Bronchial epithelial cell (primary cell): ENCODE measurements around the gene ZNF101. TPM values are rescaled to one million over a fixed set of nuclear protein-coding genes. Genes with fewer than 3 reads are reported as not detected.
A peak's percentile ranks its signal among the peaks of the same experiment; 100 is the strongest.
"Not testable (repeated sequence)": the region's sequence is repeated elsewhere in the genome, so short reads cannot be mapped to it uniquely, and the experiment has no call there.

ENCODE experiments used
- DNase-seq: peaks from one replicate; pipeline ENCODE4 v3.0.0-alpha.2; 2010; ENCODE audit warnings: low read depth
- FAIRE-seq: peaks from 2 replicates; lab custom pipeline; 2011; peaks lifted over from hg19 to GRCh38; lab: Jason Lieb, UNC
- H3K27me3 ChIP-seq: 2 replicates; pipeline ENCODE4 v1.5.1; 2011; ENCODE audit warnings: low read length; ENCODE audit not compliant: control insufficient read depth, insufficient read depth
- H3K36me3 ChIP-seq: 2 replicates; pipeline ENCODE4 v1.5.1; 2011; ENCODE audit warnings: low read length; ENCODE audit not compliant: control insufficient read depth, insufficient read depth
- H3K4me3 ChIP-seq: 2 replicates; pipeline ENCODE4 v1.5.1; 2011; ENCODE audit warnings: mild to moderate bottlenecking, low read depth, low read length, control low read depth
- total RNA-seq: library from RNA; depleted of rRNA; stranded (reverse); fragments of >200 nt; gene quantifications from 2 replicates; pipeline ENCODE4 v1.2.1, GENCODE V29; 2014
- TF ChIP-seq, protein P1 (sequence below): IDR thresholded peaks from 2 replicates; pipeline ENCODE4 v1.5.1; 2011; ENCODE audit warnings: mild to moderate bottlenecking, moderate library complexity, low read length, control low read depth, inconsistent platforms; ENCODE audit not compliant: insufficient read depth, severe bottlenecking

ZNF101 gene
- total RNA-seq, 1 donor from 2014 or later = 8.7 TPM

DNA sequence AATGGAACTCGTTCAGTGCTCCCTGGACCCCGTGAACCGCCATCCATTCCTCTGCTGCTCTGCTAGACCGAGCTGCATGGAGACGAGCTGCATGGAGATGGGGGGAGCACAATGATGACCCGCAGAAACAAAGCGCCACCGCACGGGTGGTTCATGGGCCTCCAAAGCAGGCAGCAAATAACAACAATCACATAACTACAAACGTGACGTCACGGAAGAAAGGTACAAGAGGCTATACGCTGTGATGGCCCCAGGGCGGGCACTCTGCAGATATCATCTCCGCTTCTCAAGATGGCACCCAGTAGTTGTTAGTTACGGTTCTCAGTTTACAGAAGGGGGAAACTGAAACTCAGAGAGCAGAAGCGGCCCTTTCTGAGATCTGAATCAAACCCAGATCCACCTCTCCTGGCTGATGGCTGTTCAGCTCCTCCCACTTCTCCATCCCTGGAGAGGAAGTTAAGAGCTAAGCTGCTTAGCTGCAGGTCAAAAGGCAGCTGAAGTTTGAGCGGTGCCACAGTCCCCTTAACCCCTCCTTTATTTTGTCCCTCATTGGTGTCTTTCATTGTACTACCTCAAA is 6.9 kb upstream of the ZNF101 start:
- no peak for FAIRE-seq
- TF ChIP-seq, protein P1, sequence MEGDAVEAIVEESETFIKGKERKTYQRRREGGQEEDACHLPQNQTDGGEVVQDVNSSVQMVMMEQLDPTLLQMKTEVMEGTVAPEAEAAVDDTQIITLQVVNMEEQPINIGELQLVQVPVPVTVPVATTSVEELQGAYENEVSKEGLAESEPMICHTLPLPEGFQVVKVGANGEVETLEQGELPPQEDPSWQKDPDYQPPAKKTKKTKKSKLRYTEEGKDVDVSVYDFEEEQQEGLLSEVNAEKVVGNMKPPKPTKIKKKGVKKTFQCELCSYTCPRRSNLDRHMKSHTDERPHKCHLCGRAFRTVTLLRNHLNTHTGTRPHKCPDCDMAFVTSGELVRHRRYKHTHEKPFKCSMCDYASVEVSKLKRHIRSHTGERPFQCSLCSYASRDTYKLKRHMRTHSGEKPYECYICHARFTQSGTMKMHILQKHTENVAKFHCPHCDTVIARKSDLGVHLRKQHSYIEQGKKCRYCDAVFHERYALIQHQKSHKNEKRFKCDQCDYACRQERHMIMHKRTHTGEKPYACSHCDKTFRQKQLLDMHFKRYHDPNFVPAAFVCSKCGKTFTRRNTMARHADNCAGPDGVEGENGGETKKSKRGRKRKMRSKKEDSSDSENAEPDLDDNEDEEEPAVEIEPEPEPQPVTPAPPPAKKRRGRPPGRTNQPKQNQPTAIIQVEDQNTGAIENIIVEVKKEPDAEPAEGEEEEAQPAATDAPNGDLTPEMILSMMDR = no peak
- Histone ChIP-seq H3K36me3 (peaks cover 24% of the 10 kb centered on the region), H3K4me3 (no peak overlapping the region), H3K27me3 (no peaks in the 10 kb centered on the region)
- no peak for DNase-seq

DNA sequence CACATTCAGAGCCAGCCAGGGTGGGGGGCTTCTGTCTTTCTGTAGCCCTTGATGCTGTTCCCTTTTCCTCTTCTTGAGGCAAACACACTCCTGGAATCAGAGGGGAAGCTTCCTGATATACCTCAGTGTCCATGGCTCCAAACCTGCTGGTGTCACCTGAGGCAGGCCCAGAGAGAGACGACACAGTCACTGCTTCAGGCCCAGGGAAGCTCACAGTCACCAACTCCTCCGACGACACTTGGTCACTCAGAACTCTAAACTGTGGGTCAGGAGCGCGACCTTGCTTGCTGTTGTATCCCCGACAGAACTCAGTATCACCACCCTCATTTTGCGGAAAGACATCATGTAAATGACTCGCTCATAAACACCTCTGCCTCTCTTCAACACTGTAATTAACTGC is 6.3 kb upstream of the ZNF101 start:
- peak overlapping the region; percentile 86 for H3K4me3 ChIP-seq
- TF ChIP-seq, protein P1 = no peak
- FAIRE-seq (no peak), DNase-seq (no peak)
- peaks cover 21% of the 10 kb centered on the region for H3K36me3 ChIP-seq
- no peaks in the 10 kb centered on the region for H3K27me3 ChIP-seq

DNA sequence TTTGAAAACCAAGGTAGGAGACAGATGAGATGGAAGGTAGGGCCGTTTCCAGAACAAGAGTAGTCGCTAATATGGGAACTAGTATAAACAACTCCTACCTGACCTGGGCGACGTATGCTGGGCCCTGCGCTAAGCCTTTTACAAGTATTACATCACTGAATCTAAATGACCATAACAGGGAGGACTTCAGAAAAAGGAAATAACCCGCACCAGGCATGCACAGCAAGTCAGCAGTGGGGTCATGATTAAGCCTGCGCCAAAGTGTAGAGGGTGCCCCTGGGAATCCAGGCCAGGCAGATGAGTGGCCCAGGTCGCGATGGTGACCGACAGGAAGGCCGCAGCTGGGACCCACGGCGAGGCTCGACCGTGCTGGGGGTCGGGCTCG is 5.8 kb upstream of the ZNF101 start:
- Histone ChIP-seq H3K27me3 (no peaks in the 10 kb centered on the region), H3K4me3 (peak overlapping the region; percentile 86), H3K36me3 (peaks cover 18% of the 10 kb centered on the region)
- TF ChIP-seq, protein P1 = no peak
- no peak for DNase-seq
- FAIRE-seq = no peak

DNA sequence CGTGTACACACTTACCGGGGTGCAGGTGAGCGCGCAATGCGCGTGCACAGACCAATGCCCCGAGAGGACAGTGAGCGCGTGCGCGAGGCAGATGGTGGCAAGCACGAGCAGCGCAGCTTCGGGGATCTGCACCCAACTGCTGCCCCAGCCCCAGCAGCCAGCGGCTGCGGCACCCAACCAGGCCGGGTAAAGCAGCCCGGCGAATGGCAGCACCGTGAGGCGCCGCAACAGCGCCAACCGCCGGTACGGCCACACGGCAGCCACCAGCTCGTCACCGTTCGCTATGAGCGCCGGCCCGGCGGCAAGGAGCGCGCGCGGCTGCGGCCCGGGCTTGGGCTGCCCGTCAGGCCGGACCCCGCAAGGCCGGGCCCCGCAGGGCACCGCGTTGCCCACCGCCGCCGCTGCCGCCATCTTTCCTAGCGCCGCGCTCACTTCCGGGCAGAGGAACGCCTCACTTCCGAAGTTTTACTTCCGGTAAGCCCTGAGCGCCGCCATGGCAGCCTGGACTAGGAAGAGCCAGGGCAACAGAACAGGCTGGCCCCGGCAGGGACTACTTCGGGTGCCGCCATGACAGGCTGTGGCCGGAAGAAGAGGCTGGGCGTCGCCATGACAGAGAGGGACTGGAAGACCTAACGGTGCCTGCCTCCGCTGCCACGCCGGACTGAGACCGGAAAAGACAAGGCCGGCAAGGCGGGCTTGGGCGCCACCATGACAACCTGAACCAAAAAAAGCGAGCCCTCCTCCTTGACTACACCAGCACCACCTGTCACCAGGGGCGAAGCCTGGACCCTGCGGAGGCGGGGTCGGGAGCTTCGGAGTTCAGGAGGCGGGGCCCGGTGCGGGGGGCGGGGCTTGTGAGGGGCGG is 5.2 kb upstream of the ZNF101 start, which contains the start of gene ATP13A1:
Gene ATP13A1 (minus strand): TSS at position 421 of the 865 bp plus-strand sequence. CDS start 10 bp downstream, at position 411.
- Histone ChIP-seq H3K27me3 (no peaks in the 10 kb centered on the region), H3K36me3 (peaks cover 12% of the 10 kb centered on the region), H3K4me3 (peak within 1 kb of the TSS; percentile 86)
- TF ChIP-seq, protein P1 = peak; percentile 36
- DNase-seq (peak; percentile 94), FAIRE-seq (no peak)

DNA sequence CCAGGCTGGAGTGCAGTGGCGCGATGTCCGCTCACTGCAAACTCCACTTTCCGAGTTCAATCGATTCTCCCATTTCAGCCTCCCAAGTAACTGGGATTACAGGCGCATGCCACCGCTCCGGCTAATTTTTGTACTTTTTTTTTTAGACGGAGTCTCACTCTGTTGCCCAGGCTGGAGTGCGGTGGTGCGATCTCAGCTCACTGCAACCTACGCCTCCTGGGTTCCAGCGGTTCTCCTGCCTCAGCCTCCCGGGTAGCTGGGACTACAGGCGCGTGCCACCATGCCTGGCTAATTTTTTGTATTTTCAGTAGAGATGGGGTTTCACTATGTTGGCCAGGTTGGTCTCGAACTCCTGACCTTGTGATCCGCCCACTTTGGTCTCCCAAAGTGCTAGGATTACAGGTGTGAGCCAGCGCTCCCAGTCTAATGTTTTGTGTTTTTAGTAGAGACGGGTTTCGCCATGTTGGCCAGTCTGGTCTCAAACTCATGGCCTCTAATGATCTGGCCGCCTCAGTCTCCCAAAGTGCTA is 3.2 kb upstream of the ZNF101 start:
- FAIRE-seq, DNase-seq: not testable (repeated sequence)

DNA sequence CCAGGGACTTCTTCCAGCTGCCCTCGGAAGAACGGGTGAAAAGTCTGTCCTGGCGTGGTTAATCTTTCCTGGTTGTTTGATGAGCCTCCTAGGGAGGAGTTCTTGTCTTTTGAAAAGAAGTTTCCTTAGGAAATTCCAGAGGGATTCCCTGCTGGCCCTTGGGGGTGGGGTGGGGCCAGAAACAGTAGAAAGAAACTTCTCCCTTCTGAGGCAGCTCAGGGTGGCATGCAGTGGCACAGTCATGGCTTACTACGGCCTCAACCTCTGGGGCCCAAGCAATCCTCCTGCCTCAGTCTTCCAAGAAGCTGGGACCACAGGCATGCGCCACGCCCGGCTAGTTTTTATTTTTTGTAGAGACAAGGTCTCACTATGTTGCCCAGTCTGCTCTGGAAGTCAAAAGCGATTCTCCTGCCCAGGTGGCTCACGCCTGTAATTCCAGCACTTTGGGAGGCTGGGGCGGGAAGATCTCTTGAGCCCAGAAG is 1.5 kb downstream of the ZNF101 start:
- no peak for FAIRE-seq

More for the DNA sequence above, 3.2 kb upstream of the ZNF101 start:
- not testable (repeated sequence) for H3K36me3 ChIP-seq, H3K4me3 ChIP-seq, H3K27me3 ChIP-seq

More for the DNA sequence above, 1.5 kb downstream of the ZNF101 start:
- H3K27me3 ChIP-seq = no peaks in the 10 kb centered on the region
- no peak overlapping the region for H3K4me3 ChIP-seq
- DNase-seq = no peak
- no peaks in the 10 kb centered on the region for H3K36me3 ChIP-seq
- TF ChIP-seq, protein P1 = no peak
